Stimulated activated CD4-positive, alpha-beta T cell treated with anti-CD3 and anti-CD28 coated beads, TNF-alpha, amount 100 ng/mL, for 4 hours (primary cell): ENCODE measurements around the gene PALM2AKAP2.

ENCODE experiments used
- DNase-seq, 3 experiments: peaks; one replicate each; pipeline ENCODE4 v3.0.0-alpha.2; 2020; ENCODE audit warnings: low read depth in 3 of 3

The PALM2AKAP2 gene

GRCh38 chr9:109771796-109772531 is 8.0 kb upstream of the PALM2AKAP2 start:
- no peak for DNase-seq

DNA sequence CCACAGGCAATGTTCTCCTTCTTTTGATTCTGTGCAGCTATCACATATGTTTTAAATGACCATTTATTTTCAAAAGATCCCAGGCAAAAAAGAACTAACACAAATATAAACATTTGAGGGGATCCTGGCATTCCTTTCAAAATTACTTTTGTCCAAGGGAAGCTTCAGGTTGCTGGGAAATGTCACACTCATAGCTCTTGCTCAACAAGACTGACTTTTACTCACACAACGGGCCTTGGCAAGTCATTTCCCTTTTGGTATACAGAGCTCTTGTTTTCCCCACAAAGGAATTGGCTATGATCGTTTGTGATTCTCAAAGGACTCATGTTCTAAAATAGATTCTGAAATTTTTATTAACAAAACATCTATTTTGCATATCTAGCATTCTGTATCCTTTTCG is 4.5 kb upstream of the PALM2AKAP2 start:
- no peak for DNase-seq

DNA sequence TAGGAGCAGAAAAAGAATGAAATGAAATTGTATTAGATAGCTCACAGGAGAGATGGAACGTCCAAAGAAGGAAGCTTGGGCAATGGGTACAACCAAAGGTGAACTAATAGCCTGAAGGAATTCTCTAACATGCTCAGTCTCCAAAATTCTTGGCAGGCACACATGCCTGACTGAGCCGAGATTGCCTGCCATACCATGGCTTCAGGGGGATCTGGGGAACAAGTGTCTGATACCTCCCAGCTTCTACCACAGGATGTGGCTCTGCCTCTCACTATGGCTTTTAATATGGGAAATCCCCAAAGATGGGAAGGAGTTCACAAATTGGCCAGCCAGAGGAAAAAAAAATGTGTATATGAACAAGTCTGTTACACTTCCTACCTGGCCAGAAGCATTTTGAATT is 3.6 kb upstream of the PALM2AKAP2 start:
- no peak for DNase-seq

DNA sequence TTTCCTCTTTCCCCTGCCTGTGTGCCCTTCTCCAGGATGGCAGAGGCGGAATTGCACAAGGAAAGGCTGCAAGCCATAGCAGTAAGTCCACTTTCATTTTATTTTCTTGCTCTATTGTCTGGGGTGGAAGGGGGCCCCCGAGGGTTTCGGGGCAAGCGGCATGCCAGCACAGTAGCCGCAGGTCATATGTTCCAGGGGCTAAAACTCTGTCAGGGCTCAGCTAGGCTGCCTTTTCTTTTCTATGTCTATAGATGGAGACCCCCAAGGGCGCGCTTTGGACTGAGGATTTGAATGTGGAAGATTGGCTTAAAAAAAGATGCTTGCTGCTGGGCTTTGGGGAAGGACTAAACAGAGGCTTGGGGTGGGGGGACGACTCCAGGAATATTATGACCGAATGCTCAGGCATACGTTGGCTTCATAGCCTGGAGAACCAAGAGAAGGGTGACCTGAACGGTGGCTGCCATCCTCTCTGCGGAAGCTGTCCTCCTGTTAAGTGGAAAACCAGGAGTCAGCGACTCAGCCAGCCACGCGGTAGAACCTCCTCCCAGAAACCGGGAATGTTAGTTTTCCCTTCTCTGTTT is 545 bp downstream of the PALM2AKAP2 start:
- no peak for DNase-seq

DNA sequence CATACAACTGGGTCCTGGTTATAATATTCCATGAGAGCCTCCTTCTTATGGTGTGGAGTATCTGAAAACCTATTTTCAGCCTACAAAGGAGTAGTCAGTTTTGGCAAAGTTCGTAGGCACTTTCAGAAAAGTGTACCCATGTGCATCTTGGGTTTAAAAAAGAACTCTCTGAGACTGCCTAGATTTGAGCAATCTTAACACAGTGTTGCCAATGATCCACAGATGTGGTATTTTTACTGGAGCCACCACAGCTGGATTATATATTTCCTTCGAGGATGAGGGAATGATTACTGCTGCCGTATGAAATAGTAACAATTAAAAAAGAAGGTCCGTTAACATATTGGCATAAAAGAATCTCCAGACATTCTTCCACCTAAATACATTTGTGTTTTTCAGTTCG is 1.1 kb downstream of the PALM2AKAP2 start:
- no peak for DNase-seq

DNA sequence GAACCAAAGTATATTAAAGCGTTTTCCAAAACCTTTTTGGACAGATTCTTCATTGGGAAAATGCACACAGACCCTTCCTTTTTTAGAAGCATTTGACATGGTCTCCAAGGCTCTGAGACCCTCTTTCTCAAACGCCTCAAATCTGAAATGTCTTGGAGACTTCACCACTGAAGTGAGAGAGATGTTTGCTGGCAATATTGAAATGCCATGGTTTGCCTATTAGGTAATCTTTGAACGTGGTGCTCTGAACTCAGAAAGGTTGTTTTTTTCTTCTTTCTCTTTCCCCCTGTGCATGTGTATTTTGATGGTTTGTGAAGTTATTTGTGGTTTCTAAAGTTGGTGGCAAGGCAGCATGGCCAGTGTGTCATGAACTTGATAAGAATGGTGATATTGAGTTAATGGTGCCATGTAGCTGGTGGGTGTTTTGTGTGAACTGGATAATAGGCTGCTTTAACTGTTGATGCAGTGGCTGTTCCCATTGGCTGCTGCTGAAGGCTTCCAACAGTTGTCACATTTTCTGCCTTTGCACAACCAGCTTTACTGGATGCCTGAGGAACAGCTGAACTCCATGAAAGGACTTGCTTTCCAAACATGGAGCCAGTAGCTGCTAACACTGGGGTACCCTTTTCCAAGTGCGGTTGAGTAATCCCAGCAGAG is 1.7 kb downstream of the PALM2AKAP2 start:
- DNase-seq = no peak

- DNase-seq = no peak
Measured at GRCh38 chr9:109787735-109788134, 7.7 kb downstream of the PALM2AKAP2 start.

DNA sequence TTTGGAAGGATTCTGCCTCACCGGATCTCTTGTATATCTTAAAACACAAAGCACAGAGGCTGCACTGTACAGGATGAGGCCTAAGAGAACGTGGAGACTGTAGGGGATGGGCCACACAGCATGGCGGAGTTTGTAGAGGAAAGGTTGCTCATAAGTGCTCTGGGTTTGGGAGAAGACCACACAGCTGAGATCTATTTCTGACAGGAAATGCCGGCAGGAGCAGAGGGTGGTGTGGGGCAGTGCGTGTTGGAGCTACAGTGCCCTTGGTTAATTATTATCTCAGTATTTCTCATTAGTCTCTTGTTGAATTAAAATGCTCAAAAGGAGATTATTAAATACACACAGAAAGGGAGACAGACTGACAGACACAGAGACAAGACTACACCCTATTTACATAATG is 9.6 kb downstream of the PALM2AKAP2 start:
- no peak for DNase-seq

- DNase-seq = no peak
Measured at GRCh38 chr9:109789971-109790370, 10.0 kb downstream of the PALM2AKAP2 start.

DNA sequence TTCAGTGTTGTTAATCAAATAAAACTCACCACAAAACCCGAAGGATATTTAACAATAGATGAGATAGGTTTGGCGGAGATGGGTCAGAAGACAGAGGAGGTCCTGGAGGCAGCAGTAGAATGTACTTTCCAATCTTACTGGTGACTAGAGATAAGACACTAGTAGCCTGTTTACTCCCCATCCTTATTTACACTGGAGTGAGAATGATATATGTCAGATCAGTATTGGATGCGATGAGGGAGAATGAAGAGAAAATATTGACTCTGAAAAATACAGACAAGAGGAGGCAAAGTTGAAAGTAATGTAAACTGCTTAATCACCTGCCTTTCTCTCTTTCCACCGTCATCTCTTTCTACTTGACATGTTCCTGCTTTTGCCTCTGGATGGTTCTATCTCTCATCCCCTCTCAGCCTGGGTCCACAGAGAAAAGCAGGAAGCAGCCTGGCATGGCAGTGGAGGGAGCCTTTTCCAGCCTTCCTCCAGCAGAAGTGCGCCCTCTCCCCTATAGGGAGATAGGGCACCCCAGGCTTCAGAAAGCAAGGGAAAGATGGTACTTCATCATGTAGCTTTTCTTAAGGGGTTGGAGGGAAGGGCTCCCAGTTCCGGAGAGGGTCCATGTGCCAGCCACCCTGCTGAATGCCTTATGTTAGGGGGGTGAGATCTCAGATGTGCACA is 11.1 kb downstream of the PALM2AKAP2 start:
- DNase-seq = no peak

DNA sequence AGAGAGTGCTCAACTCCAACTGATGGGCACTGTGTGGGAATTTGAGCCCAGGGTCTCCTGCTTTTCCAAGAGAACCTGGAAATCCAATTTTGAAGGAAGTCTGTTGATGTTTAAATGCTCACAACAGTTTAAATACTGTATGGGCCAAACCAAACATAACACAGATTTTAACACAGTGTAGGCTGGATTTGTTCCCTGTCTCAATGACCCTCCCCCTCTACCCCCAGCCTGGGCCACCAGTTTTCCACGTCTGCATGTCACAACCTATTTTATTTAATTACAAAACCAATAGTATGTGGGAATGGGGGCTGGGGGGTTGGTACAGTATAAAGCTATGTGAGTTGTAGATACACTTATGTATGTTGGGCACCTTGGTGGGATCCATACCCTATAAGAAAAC is 11.7 kb downstream of the PALM2AKAP2 start:
- DNase-seq = no peak

- DNase-seq = no peak
Measured at GRCh38 chr9:109792951-109793546, 13.1 kb downstream of the PALM2AKAP2 start.

DNA sequence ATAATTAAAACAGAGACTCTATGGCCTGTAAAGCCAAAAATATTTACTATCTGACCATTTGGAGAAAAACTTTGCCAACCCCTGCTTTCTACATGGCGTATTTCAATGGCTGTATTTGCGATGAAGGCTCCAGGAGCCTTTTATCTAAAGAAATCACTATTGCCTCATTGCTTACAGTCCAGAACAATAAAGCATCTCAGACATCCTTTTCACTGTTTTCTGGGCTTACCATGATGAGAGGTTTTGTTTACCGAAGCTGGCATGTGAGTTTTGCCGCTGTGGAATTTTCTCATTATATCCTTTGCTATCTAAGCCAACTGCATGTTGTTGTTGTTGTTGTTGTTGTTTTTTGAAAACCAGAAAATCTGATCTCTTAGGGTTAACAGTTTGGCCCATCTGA is 13.9 kb downstream of the PALM2AKAP2 start:
- no peak for DNase-seq

GRCh38 chr9:109794361-109795012 is 14.5 kb downstream of the PALM2AKAP2 start:
- no peak for DNase-seq

DNA sequence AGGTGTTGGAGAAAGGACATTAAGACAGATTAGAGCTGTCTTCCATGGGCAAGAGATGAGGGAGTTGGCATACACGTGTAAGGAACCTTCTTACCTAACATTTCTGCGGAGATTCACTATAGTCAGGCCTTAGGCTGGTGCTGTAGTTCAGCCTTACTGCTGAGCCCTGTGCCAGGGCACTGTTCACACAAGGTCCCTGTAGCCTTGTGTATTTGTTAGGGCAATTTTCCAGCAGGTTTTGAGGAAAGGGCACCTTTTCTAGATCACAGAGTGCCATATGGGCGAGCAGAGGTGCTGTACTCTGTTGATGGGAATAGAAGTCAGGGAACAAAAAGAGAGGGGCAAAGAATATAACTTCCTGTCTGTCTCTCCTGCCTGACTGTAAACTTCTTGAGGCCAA is 15.6 kb downstream of the PALM2AKAP2 start:
- DNase-seq = no peak

GRCh38 chr9:109796078-109796477 is 16.1 kb downstream of the PALM2AKAP2 start:
- no peak for DNase-seq

- DNase-seq = no peak
Measured at GRCh38 chr9:109797006-109797405, 17.0 kb downstream of the PALM2AKAP2 start.

- DNase-seq = no peak
Measured at GRCh38 chr9:109797509-109797908, 17.5 kb downstream of the PALM2AKAP2 start.

DNA sequence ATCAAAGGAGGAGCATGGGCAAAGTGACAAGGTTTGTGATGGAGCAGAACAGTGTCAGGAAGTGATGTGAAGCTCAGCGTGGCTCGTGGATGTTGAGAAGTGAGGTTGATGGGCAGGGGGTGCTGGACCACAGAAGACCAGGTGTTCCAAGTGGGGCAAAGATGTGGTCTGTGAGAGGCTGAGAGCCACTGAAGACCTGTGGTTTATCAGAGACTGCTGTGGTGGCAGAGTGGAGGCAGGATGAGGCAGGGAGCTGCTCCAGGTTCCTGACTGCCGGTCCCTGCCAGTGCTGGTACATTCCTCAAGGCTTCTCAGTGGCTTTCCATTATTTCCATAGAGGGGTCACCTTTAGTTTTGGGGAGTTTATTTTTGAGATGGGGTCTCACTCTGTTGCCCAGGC is 19.1 kb downstream of the PALM2AKAP2 start:
- DNase-seq = no peak

GRCh38 chr9:109799792-109800191 is 19.8 kb downstream of the PALM2AKAP2 start:
- DNase-seq = no peak

DNA sequence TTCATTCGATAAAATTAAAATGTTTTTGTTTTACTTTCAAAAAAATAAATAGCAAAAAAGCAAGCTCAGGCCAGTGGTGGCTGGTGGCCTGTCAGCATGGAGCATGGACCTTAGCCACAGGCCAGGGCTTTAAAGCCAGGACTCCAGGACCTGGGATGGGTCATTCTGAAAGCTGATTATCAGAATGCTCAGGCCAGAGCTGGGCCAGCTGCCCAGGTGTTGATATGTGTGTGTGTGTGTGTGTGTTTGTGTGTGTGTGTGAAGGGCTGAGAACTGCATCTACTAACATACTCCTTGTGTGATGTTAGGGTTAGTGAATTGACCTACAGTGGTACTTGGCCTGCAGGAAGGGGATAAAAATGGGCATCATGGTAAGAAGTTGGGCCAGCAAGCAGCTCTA is 21.5 kb downstream of the PALM2AKAP2 start:
- no peak for DNase-seq

GRCh38 chr9:109802491-109802890 is 22.5 kb downstream of the PALM2AKAP2 start:
- no peak for DNase-seq
